Measurements from ENCODE around the gene ZHX3.

The ZHX3 gene

GRCh38 chr20:41290804-41291389 is 26.6 kb downstream of the ZHX3 start:
- DNase-seq: no peak

- no peak for DNase-seq
These were observed 30.2 kb downstream of the ZHX3 start for GRCh38 chr20:41287327-41287726.

- no peak for DNase-seq
These were observed 31.2 kb downstream of the ZHX3 start for GRCh38 chr20:41286240-41286851.

GRCh38 chr20:41279546-41280225 is 37.8 kb downstream of the ZHX3 start:
- no peak for DNase-seq

- DNase-seq: no peak
These were observed 38.6 kb downstream of the ZHX3 start for GRCh38 chr20:41278936-41279335.

- DNase-seq: no peak
These were observed 40.5 kb downstream of the ZHX3 start for GRCh38 chr20:41277049-41277448.

GRCh38 chr20:41276317-41276751 is 41.2 kb downstream of the ZHX3 start:
- no peak for DNase-seq

- DNase-seq: no peak
These were observed 42.2 kb downstream of the ZHX3 start for GRCh38 chr20:41275301-41275731.

GRCh38 chr20:41274152-41274551 is 43.4 kb downstream of the ZHX3 start:
- no peak for DNase-seq

GRCh38 chr20:41273445-41273844 is 44.1 kb downstream of the ZHX3 start:
- DNase-seq: no peak

GRCh38 chr20:41272339-41272738 is 45.2 kb downstream of the ZHX3 start:
- no peak for DNase-seq

GRCh38 chr20:41268917-41269652 is 48.4 kb downstream of the ZHX3 start:
- DNase-seq: no peak

- DNase-seq: no peak
These were observed 49.1 kb downstream of the ZHX3 start for GRCh38 chr20:41268402-41268801.

- no peak for DNase-seq
These were observed 51.6 kb downstream of the ZHX3 start for GRCh38 chr20:41265938-41266337.

GRCh38 chr20:41264819-41265218 is 52.7 kb downstream of the ZHX3 start:
- no peak for DNase-seq

GRCh38 chr20:41261790-41262717 is 55.5 kb downstream of the ZHX3 start:
- DNase-seq: no peak

GRCh38 chr20:41261260-41261659 is 56.3 kb downstream of the ZHX3 start:
- no peak for DNase-seq

GRCh38 chr20:41260734-41261220 is 56.8 kb downstream of the ZHX3 start:
- DNase-seq: no peak

- DNase-seq: no peak
These were observed 58.2 kb downstream of the ZHX3 start for GRCh38 chr20:41259309-41259708.

- DNase-seq: no peak
These were observed 59.1 kb downstream of the ZHX3 start for GRCh38 chr20:41258474-41258873.

GRCh38 chr20:41256516-41256915 is 61.0 kb downstream of the ZHX3 start:
- no peak for DNase-seq

GRCh38 chr20:41255655-41256054 is 61.9 kb downstream of the ZHX3 start:
- no peak for DNase-seq
